B cell (primary cell): ENCODE data around the gene F12. TPM values are rescaled to one million over a fixed set of nuclear protein-coding genes. Genes with fewer than 3 reads are reported as not detected.

Source experiments
- ATAC-seq: fragments of 200-7000 bp; cut with Tn5 transposase; one replicate; pipeline ENCODE4 v1.10.0; 2021; ENCODE audit warnings: low read depth, mild to moderate bottlenecking, moderate number of reproducible peaks, moderate library complexity
- CTCF ChIA-PET: fragments of 350-600 bp; sonication (Branson Sonifier 250); formaldehyde crosslinking; loops from one replicate; lab custom pipeline; 2021; ENCODE audit warnings: antibody characterized with exemption, inconsistent platforms; lab: Charles Lee
- POLR2A ChIA-PET: fragments of 350-600 bp; sonication (Branson Sonifier 250); formaldehyde crosslinking; loops from one replicate; lab custom pipeline; 2021; ENCODE audit warnings: antibody characterized with exemption; lab: Charles Lee
- DNase-seq: peaks from one replicate; pipeline ENCODE4 v3.0.0; 2013
- H2AFZ ChIP-seq: 2 replicates; pipeline ENCODE4 v1.6.1; 2012; ENCODE audit warnings: mild to moderate bottlenecking, low read depth, low read length; ENCODE audit not compliant: insufficient read depth, poor library complexity, severe bottlenecking
- H3K27ac ChIP-seq, 2 donors: 1 replicate in 1 of 2; 2 replicates in 1 of 2; pipeline ENCODE4 v1.5.1; 2012 to 2013; ENCODE audit warnings: low read length in 2 of 2, mild to moderate bottlenecking in 2 of 2, moderate library complexity in 1 of 2
- H3K27me3 ChIP-seq, 4 experiments: fragments of 200-600 bp in 1 of 4; sonication (generic) in 1 of 4; replicated peaks in 1 of 4; 1 replicate in 2 of 4; 2 replicates in 2 of 4; pipeline versions ENCODE4 v1.6.1 to v1.7.0; 2013 to 2016; ENCODE audit warnings: low read length in 3 of 4, mild to moderate bottlenecking in 2 of 4, mixed read lengths in 1 of 4, moderate library complexity in 1 of 4; ENCODE audit not compliant: insufficient read depth in 4 of 4, control insufficient read depth in 3 of 4; ENCODE audit errors: control extremely low read depth in 1 of 4
- H3K36me3 ChIP-seq, 2 experiments: replicated peaks in 1 of 2; 1 replicate in 1 of 2; 2 replicates in 1 of 2; pipeline versions ENCODE4 v1.6.1 to v1.7.1; 2013; ENCODE audit warnings: low read length in 1 of 2; ENCODE audit not compliant: insufficient read depth in 2 of 2, control insufficient read depth in 1 of 2; ENCODE audit errors: control extremely low read depth in 1 of 2, extremely low read depth in 1 of 2
- H3K4me1 ChIP-seq, 2 donors: fragments of 200-600 bp in 1 of 2; sonication (generic) in 1 of 2; 1 replicate in 1 of 2; 2 replicates in 1 of 2; pipeline versions ENCODE4 v1.5.1 to v1.6.1; 2013 to 2017; ENCODE audit warnings: low read length in 2 of 2; ENCODE audit not compliant: control insufficient read depth in 2 of 2, insufficient read depth in 2 of 2
- H3K4me2 ChIP-seq: replicated peaks from 2 replicates; pipeline ENCODE3; 2012; ENCODE audit warnings: mild to moderate bottlenecking, low read depth, low read length; ENCODE audit not compliant: poor library complexity, severe bottlenecking
- H3K4me3 ChIP-seq, 5 experiments: fragments of 200-600 bp in 1 of 5; sonication (generic) in 1 of 5; 1 replicate in 3 of 5; 2 replicates in 2 of 5; pipeline versions ENCODE4 v1.5.1 to v1.7.0; 2011 to 2016; ENCODE audit warnings: low read length in 4 of 5, mild to moderate bottlenecking in 4 of 5, low read depth in 2 of 5, control low read depth in 1 of 5, moderate library complexity in 1 of 5; ENCODE audit not compliant: insufficient read depth in 1 of 5; ENCODE audit errors: control extremely low read depth in 1 of 5, extremely low read depth in 1 of 5
- H3K79me2 ChIP-seq: fragments of 200-600 bp; sonication (generic); one replicate; pipeline ENCODE4 v1.6.0; 2016; ENCODE audit warnings: low read length; ENCODE audit not compliant: control insufficient read depth, insufficient read depth
- H3K9ac ChIP-seq: fragments of 200-600 bp; sonication (generic); 2 replicates; pipeline ENCODE4 v1.6.1; 2017; ENCODE audit warnings: mild to moderate bottlenecking, low read length, moderate library complexity
- H3K9me3 ChIP-seq, 3 donors: one replicate each; pipeline versions ENCODE4 v1.6.1 to v1.7.1; 2013; ENCODE audit warnings: low read length in 2 of 3; ENCODE audit not compliant: control insufficient read depth in 2 of 3, insufficient read depth in 1 of 3; ENCODE audit errors: control extremely low read depth in 1 of 3
- H4K20me1 ChIP-seq: 2 replicates; pipeline ENCODE4 v1.6.0; 2012; ENCODE audit warnings: mild to moderate bottlenecking, low read length; ENCODE audit not compliant: insufficient read depth, control insufficient read depth, poor library complexity, severe bottlenecking
- H3K27ac Mint-ChIP-seq: one replicate; pipeline ENCODE4 v1.8.0; 2021; ENCODE audit warnings: mixed read lengths
- H3K27me3 Mint-ChIP-seq: one replicate; pipeline ENCODE4 v1.8.0; 2021; ENCODE audit warnings: mixed read lengths
- H3K4me1 Mint-ChIP-seq: one replicate; pipeline ENCODE4 v1.8.0; 2021; ENCODE audit warnings: mixed read lengths
- H3K4me3 Mint-ChIP-seq: one replicate; pipeline ENCODE4 v1.8.0; 2021; ENCODE audit warnings: mixed read lengths
- H3K9me3 Mint-ChIP-seq: one replicate; pipeline ENCODE4 v1.8.0; 2022; ENCODE audit warnings: mixed read lengths; ENCODE audit not compliant: insufficient read depth
- EZH2 ChIP-seq: IDR thresholded peaks from 2 replicates; pipeline ENCODE4 v1.6.1; 2012; ENCODE audit warnings: borderline replicate concordance, low read depth, mild to moderate bottlenecking, moderate library complexity, low read length; ENCODE audit not compliant: insufficient read depth, poor library complexity, severe bottlenecking
- WGBS: methylation state at CpG from one replicate; pipeline ENCODE4 v1.1.5; 2013; ENCODE audit warnings: missing lambda C conversion rate; ENCODE audit not compliant: insufficient coverage; 5-methylcytosine and 5-hydroxymethylcytosine counted together
- intact Hi-C: fragments of 100-400 bp; cut with micrococcal nuclease; formaldehyde crosslinking; loops from one replicate; pipeline ENCODE4 v1.10.0; 2022
- polyA plus RNA-seq: library from polyadenylated mRNA; depleted of rRNA; stranded (reverse); fragments of >200 nt; gene quantifications from 2 replicates; pipeline ENCODE4 v1.2.3, GENCODE V29; 2012
- total RNA-seq, 2 donors: library from RNA; stranded (reverse); fragments of 120-200 nt in 1 of 2; gene quantifications; 1 replicate in 1 of 2; 2 replicates in 1 of 2; pipeline versions ENCODE4 v1.2.3 to v1.2.4, GENCODE V29; 2013 to 2022
- TF ChIP-seq, protein P1 (sequence below): fragments of 200-600 bp; IDR thresholded peaks from one replicate; pipeline ENCODE4 v1.8.0; 2022; ENCODE audit warnings: antibody characterized with exemption, mild to moderate bottlenecking

The F12 gene
- total and polyA plus RNA-seq, 2 donors (not counting 1 experiment from before 2014, with no cell fraction given), result 3.1 TPM; not detected in 1

DNA sequence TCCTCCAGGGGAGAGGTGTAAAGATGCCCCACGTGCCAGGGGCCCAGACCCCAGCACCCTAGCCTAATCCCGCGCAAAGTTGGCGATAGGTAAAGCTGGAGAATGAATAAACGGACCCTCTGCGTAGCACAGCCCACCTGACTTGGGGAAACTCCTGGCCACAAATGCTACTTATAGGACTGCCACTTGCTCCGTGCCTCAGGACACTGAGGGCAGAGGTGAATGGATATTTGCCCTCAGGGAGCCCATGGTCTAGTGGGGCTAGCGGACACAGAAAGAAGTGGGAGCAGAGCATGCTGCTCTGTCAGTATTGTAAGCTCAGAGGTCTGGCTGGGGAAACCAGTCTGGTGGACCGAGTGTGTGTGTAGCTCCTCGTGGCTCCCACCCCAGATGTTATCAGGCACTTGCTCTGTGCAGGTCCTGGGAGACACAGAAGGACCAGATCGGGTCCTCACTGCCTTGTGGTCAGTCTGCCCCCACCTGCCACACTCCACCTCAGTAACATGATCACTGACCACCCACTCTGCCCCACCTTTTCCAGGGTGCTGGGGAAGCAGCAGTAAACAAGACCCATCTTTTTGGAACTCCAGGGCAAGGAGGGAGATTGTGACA lies 18.0 kb upstream of the F12 start:
- H3K4me1 ChIP-seq, result peaks cover 60 to 62% of the 10 kb centered on the region in 2 donors
- no peaks in the 10 kb centered on the region for H3K27me3 ChIP-seq
- peak overlapping the region; percentile 94 for H3K4me3 Mint-ChIP-seq
- peaks cover 46% of the 10 kb centered on the region for H4K20me1 ChIP-seq
- H3K4me1 Mint-ChIP-seq, result peaks cover 62% of the 10 kb centered on the region
- 1% methylated on average over 10 of the region's 11 CpGs for WGBS
- no peaks in the 10 kb centered on the region for H3K27me3 Mint-ChIP-seq
- H3K9ac ChIP-seq, result peak overlapping the region; percentile 82
- ATAC-seq, result no peak
- CTCF ChIA-PET, result interaction anchor here (1.1 to 12.4 kb wide), 5 partner anchors 16 to 111 kb away, joined by 3 to 152 read pairs (median 137); partner anchors contain the start of gene PRR7
- POLR2A ChIA-PET, result interaction anchor here (0.6 to 2.6 kb wide), 7 partner anchors 9 to 82 kb away, joined by 3 to 34 read pairs (median 9); partner anchors contain the start of genes DOK3 and PRR7
- H3K4me2 ChIP-seq, result peak overlapping the region; percentile 90
- H3K9me3 ChIP-seq, result no peaks in the 10 kb centered on the region
- H3K27ac Mint-ChIP-seq, result peak overlapping the region; percentile 97
- peaks cover 0 to 36% of the 10 kb centered on the region in 2 experiments for H3K36me3 ChIP-seq
- peak overlapping the region; percentile 63 to 88 (median 78) for H3K4me3 ChIP-seq
- TF ChIP-seq EZH2, result no peak
- TF ChIP-seq, protein P1, sequence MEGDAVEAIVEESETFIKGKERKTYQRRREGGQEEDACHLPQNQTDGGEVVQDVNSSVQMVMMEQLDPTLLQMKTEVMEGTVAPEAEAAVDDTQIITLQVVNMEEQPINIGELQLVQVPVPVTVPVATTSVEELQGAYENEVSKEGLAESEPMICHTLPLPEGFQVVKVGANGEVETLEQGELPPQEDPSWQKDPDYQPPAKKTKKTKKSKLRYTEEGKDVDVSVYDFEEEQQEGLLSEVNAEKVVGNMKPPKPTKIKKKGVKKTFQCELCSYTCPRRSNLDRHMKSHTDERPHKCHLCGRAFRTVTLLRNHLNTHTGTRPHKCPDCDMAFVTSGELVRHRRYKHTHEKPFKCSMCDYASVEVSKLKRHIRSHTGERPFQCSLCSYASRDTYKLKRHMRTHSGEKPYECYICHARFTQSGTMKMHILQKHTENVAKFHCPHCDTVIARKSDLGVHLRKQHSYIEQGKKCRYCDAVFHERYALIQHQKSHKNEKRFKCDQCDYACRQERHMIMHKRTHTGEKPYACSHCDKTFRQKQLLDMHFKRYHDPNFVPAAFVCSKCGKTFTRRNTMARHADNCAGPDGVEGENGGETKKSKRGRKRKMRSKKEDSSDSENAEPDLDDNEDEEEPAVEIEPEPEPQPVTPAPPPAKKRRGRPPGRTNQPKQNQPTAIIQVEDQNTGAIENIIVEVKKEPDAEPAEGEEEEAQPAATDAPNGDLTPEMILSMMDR, result no peak
- DNase-seq, result no peak
- H2AFZ ChIP-seq, result no peak overlapping the region
- H3K27ac ChIP-seq, result peak overlapping the region; percentile 77 to 96
- peaks cover 40% of the 10 kb centered on the region for H3K79me2 ChIP-seq
- intact Hi-C loops, result loop anchor here (5.0 kb wide), 1 partner anchor 885 kb away; no protein-coding TSS in a partner anchor
- no peaks in the 10 kb centered on the region for H3K9me3 Mint-ChIP-seq
